Measurements from ENCODE around the gene CYP4F2. TPM values are rescaled to one million over a fixed set of nuclear protein-coding genes. Genes with fewer than 3 reads are reported as not detected.
"Not testable (repeated sequence)": the region's sequence is repeated elsewhere in the genome, so short reads cannot be mapped to it uniquely, and the experiment has no call there.

Gene CYP4F2
- total and polyA plus RNA-seq, 10 of the 15 experiments (the other 5 are each of a cell fraction or from before 2014, with no cell fraction given) = 0.08 to 3.5 (median 0.63) TPM

- CTCF ChIA-PET = interaction anchor here (0.7 kb wide), 1 partner anchor 478 kb away, joined by 3 read pairs; no protein-coding TSS in a partner anchor
- H4K20me1 ChIP-seq (ENCODE audit: control insufficient read depth, insufficient read depth); FAIRE-seq; H3K36me3 ChIP-seq (ENCODE audit: control insufficient read depth in 2 of 2, insufficient read depth in 2 of 2, low read length in 1 of 2); intact Hi-C loops (cut with micrococcal nuclease; ENCODE audit: unreplicated experiment); H3K79me2 ChIP-seq (ENCODE audit: control insufficient read depth, insufficient read depth, low read length); H3K4me1 ChIP-seq (ENCODE audit: control insufficient read depth, insufficient read depth, low read length); DNase-seq (ENCODE audit: low read depth, low spot score); BruUV-seq (replicated peaks); H3K9me3 ChIP-seq (replicated peaks; ENCODE audit: control insufficient read depth, insufficient read depth, low read length); SMC1A ChIA-PET (ENCODE audit: uncharacterized antibody, unreplicated experiment); POLR2A ChIA-PET; ATAC-seq; in situ Hi-C loops (cut with MboI); H3K27me3 ChIP-seq (replicated peaks in 1 of 2; ENCODE audit: control insufficient read depth in 2 of 2, insufficient read depth in 2 of 2, low read length in 1 of 2); RAD21 ChIA-PET (ENCODE audit: unreplicated experiment): not testable (repeated sequence)
- Histone ChIP-seq H3K27ac (ENCODE audit: control insufficient read depth, insufficient read depth) (peak overlapping the region; percentile 88), H2AFZ (ENCODE audit: control insufficient read depth, low read depth, low read length) (peak overlapping the region; percentile 85), H3K4me3 (peak overlapping the region; percentile 67), H3K9ac (ENCODE audit: control insufficient read depth, insufficient read depth, low read length) (peak overlapping the region; percentile 84), H3K4me2 (ENCODE audit: control insufficient read depth, insufficient read depth) (peak overlapping the region; percentile 92)
- WGBS (ENCODE audit: insufficient coverage, insufficient replicate concordance, low lambda C conversion rate, missing lambda C conversion rate) = 21% methylated on average over 11 of the region's 11 CpGs
- TF ChIP-seq RUNX3 (IDR thresholded peaks at IDR 0.05; ENCODE audit: low read length) = peak; percentile 14; the same call in 1 of the 2 replicates
Measured at GRCh38 chr19:15835565-15836329, 62.1 kb downstream of the CYP4F2 start.

GRCh38 chr19:15834232-15834631, 63.6 kb downstream of the CYP4F2 start:
- CTCF ChIA-PET; in situ Hi-C loops (cut with MboI); H3K9ac ChIP-seq (ENCODE audit: control insufficient read depth, insufficient read depth, low read length); H3K4me2 ChIP-seq (ENCODE audit: control insufficient read depth, insufficient read depth); H3K4me1 ChIP-seq (ENCODE audit: control insufficient read depth, insufficient read depth, low read length); H2AFZ ChIP-seq (ENCODE audit: control insufficient read depth, low read depth, low read length); FAIRE-seq; H3K27me3 ChIP-seq (replicated peaks in 1 of 2; ENCODE audit: control insufficient read depth in 2 of 2, insufficient read depth in 2 of 2, low read length in 1 of 2); ATAC-seq; RAD21 ChIA-PET (ENCODE audit: unreplicated experiment); H4K20me1 ChIP-seq (ENCODE audit: control insufficient read depth, insufficient read depth); POLR2A ChIA-PET; H3K27ac ChIP-seq (ENCODE audit: control insufficient read depth, insufficient read depth); BruUV-seq (replicated peaks); H3K4me3 ChIP-seq; H3K79me2 ChIP-seq (ENCODE audit: control insufficient read depth, insufficient read depth, low read length); H3K36me3 ChIP-seq (ENCODE audit: control insufficient read depth in 2 of 2, insufficient read depth in 2 of 2, low read length in 1 of 2); SMC1A ChIA-PET (ENCODE audit: uncharacterized antibody, unreplicated experiment); intact Hi-C loops (cut with micrococcal nuclease; ENCODE audit: unreplicated experiment); DNase-seq (ENCODE audit: low read depth, low spot score); H3K9me3 ChIP-seq (replicated peaks; ENCODE audit: control insufficient read depth, insufficient read depth, low read length): not testable (repeated sequence)
- WGBS (ENCODE audit: insufficient coverage, insufficient replicate concordance, low lambda C conversion rate, missing lambda C conversion rate) = 42% methylated on average over 3 of the region's 3 CpGs

Measured in GM12878 (cell line).